Breast epithelium (tissue), 3 donors: ENCODE results near the gene CCL27.

Source experiments
- CTCF ChIP-seq, 3 donors: fragments of 450-650 bp; IDR thresholded peaks; one replicate each; pipeline ENCODE4 v1.5.1; 2016 to 2017; ENCODE audit warnings: antibody characterized with exemption in 3 of 3, mild to moderate bottlenecking in 3 of 3, moderate library complexity in 3 of 3
- POLR2A ChIP-seq: fragments of 450-650 bp; IDR thresholded peaks from one replicate; pipeline ENCODE4 v1.6.1; 2016; ENCODE audit warnings: antibody characterized with exemption, mild to moderate bottlenecking, moderate library complexity
- POLR2AphosphoS5 ChIP-seq, 3 donors: sonication (generic); formaldehyde crosslinking; IDR thresholded peaks; one replicate each; pipeline ENCODE4 v1.6.1; 2017; ENCODE audit warnings: antibody characterized with exemption in 3 of 3

- no peak for TF ChIP-seq CTCF (IDR thresholded peaks at IDR 0.05)
- TF ChIP-seq POLR2AphosphoS5 (IDR thresholded peaks at IDR 0.05) = no peak
- TF ChIP-seq POLR2A = no peak
These were observed 33.6 kb downstream of the CCL27 start, which contains the start of gene ARID3C for GRCh38 chr9:34628656-34629490.
